Panc1 (cell line): ENCODE measurements around the gene KLK13. TPM values are rescaled to one million over a fixed set of nuclear protein-coding genes. Genes with fewer than 3 reads are reported as not detected.

Source experiments
- ATAC-seq: fragments of 200-7000 bp; cut with Tn5 transposase; 2 replicates; pipeline ENCODE4 v1.9.1; 2020; ENCODE audit warnings: mild to moderate bottlenecking, moderate library complexity
- BruUV-seq: library from RNA; stranded (reverse); fragments of 400-500 nt; replicated peaks from 2 replicates; lab custom pipeline; 2021; lab: Mats Ljungman, UMichigan
- CTCF ChIA-PET: fragments of 300-600 bp; sonication (Branson Sonifier 250); formaldehyde crosslinking; loops from one replicate; lab custom pipeline; 2022; ENCODE audit warnings: antibody characterized with exemption; lab: Charles Lee
- POLR2A ChIA-PET: fragments of 300-600 bp; sonication (Branson Sonifier 250); formaldehyde crosslinking; loops from one replicate; lab custom pipeline; 2022; ENCODE audit warnings: antibody characterized with exemption; lab: Charles Lee
- DNase-seq: peaks from one replicate; pipeline ENCODE4 v3.0.0-alpha.2; 2010; ENCODE audit warnings: low read depth, low spot score
- H3K27ac ChIP-seq: 2 replicates; pipeline ENCODE4 v1.5.1; 2011; ENCODE audit warnings: mild to moderate bottlenecking, low read length, inconsistent platforms
- H3K27me3 ChIP-seq: fragments of 200-500 bp; sonication (Bioruptor generic); 2 replicates; pipeline ENCODE4 v1.6.0; 2014; ENCODE audit warnings: low read length, inconsistent platforms; ENCODE audit not compliant: control insufficient read depth, insufficient read depth
- H3K36me3 ChIP-seq: fragments of 200-500 bp; sonication (Bioruptor generic); 2 replicates; pipeline ENCODE4 v1.5.1; 2014; ENCODE audit warnings: inconsistent platforms, mild to moderate bottlenecking, low read length, moderate library complexity; ENCODE audit not compliant: control insufficient read depth, insufficient read depth
- H3K4me1 ChIP-seq: 2 replicates; pipeline ENCODE4 v1.5.1; 2011; ENCODE audit warnings: inconsistent platforms, mild to moderate bottlenecking, low read length, moderate library complexity; ENCODE audit not compliant: control insufficient read depth, insufficient read depth
- H3K4me3 ChIP-seq, 2 experiments: 2 replicates each; pipeline ENCODE4 v1.5.1; 2011 to 2012; ENCODE audit warnings: low read depth in 2 of 2, low read length in 2 of 2, mild to moderate bottlenecking in 2 of 2, inconsistent platforms in 1 of 2, moderate library complexity in 1 of 2
- H3K9me3 ChIP-seq: fragments of 200-500 bp; sonication (Bioruptor generic); 2 replicates; pipeline ENCODE4 v1.5.1; 2014; ENCODE audit warnings: low read depth, mild to moderate bottlenecking, inconsistent platforms, low read length, moderate library complexity; ENCODE audit not compliant: control insufficient read depth, insufficient read depth
- POLR2AphosphoS5 ChIP-seq: IDR thresholded peaks from 2 replicates; pipeline ENCODE4 v1.6.1; 2012; ENCODE audit warnings: mild to moderate bottlenecking, low read depth, low read length, moderate library complexity
- SIN3A ChIP-seq: IDR thresholded peaks from 2 replicates; pipeline ENCODE4 v1.6.1; 2012; ENCODE audit warnings: low read depth, mild to moderate bottlenecking, low read length, moderate library complexity, borderline replicate concordance; ENCODE audit not compliant: insufficient read depth
- TCF7L2 ChIP-seq: IDR thresholded peaks from 2 replicates; pipeline ENCODE4 v1.6.1; 2011; ENCODE audit warnings: mild to moderate bottlenecking, low read depth, low read length, inconsistent platforms
- in situ Hi-C: cut with HindIII; loops from 2 replicates; pipeline ENCODE4 v1.10.0; 2016; ENCODE audit warnings: low sequenced_read_pairs, low pct_unique_long_range_greater_than_20kb
- intact Hi-C: fragments of 100-400 bp; cut with micrococcal nuclease; formaldehyde crosslinking; loops from one replicate; pipeline ENCODE4 v1.10.0; 2022; ENCODE audit not compliant: unreplicated experiment
- total RNA-seq: library from RNA; stranded (reverse); gene quantifications from one replicate; pipeline ENCODE4 v1.2.1, GENCODE V29; 2021; ENCODE audit not compliant: unreplicated experiment
- TF ChIP-seq, protein P1 (sequence below): fragments of 450-650 bp; IDR thresholded peaks from 2 replicates; pipeline ENCODE4 v1.5.1; 2017; ENCODE audit warnings: mild to moderate bottlenecking
- TF ChIP-seq, protein P2 (sequence below), 2 experiments: IDR thresholded peaks; 2 replicates each; pipeline ENCODE4 v1.6.1; 2011 to 2012; ENCODE audit warnings: low read depth in 2 of 2, control low read depth in 1 of 2, low read length in 1 of 2, mild to moderate bottlenecking in 1 of 2, moderate library complexity in 1 of 2; ENCODE audit not compliant: insufficient read depth in 1 of 2

Gene KLK13
- total RNA-seq, 1 experiment from 2014 or later = not detected

DNA sequence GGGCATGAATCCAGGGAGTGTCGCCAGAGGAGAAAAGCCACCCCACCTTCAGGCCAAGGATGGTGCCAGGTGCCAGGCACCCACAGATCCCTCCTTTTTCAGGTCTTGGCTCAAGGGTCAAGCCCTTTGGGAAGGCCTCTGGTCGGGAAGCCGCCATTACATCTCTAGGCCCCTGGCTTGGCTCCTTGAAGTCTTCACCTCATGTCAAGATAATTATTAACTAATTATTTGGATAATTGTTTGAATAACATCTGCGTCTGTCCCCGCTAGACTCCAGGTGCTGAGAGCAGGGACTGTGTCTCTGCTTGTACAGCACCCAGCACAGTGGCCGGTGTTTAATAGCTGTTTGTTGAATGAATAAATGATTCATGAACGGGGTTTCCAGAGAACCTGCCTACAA, 1.2 kb downstream of the KLK13 start:
- H3K4me1 ChIP-seq = no peaks in the 10 kb centered on the region
- H3K9me3 ChIP-seq = no peaks in the 10 kb centered on the region
- ChIA-PET CTCF (no interaction called here), POLR2A (no interaction called here)
- H3K27ac ChIP-seq = no peak overlapping the region
- no peaks in the 10 kb centered on the region for H3K36me3 ChIP-seq
- BruUV-seq = no TSS peak
- in situ Hi-C loops (no loop called here), intact Hi-C loops (no loop called here)
- H3K27me3 ChIP-seq = no peaks in the 10 kb centered on the region
- TF ChIP-seq, protein P1, sequence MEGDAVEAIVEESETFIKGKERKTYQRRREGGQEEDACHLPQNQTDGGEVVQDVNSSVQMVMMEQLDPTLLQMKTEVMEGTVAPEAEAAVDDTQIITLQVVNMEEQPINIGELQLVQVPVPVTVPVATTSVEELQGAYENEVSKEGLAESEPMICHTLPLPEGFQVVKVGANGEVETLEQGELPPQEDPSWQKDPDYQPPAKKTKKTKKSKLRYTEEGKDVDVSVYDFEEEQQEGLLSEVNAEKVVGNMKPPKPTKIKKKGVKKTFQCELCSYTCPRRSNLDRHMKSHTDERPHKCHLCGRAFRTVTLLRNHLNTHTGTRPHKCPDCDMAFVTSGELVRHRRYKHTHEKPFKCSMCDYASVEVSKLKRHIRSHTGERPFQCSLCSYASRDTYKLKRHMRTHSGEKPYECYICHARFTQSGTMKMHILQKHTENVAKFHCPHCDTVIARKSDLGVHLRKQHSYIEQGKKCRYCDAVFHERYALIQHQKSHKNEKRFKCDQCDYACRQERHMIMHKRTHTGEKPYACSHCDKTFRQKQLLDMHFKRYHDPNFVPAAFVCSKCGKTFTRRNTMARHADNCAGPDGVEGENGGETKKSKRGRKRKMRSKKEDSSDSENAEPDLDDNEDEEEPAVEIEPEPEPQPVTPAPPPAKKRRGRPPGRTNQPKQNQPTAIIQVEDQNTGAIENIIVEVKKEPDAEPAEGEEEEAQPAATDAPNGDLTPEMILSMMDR = no peak
- no peak for TF ChIP-seq POLR2AphosphoS5
- TF ChIP-seq, protein P2, sequence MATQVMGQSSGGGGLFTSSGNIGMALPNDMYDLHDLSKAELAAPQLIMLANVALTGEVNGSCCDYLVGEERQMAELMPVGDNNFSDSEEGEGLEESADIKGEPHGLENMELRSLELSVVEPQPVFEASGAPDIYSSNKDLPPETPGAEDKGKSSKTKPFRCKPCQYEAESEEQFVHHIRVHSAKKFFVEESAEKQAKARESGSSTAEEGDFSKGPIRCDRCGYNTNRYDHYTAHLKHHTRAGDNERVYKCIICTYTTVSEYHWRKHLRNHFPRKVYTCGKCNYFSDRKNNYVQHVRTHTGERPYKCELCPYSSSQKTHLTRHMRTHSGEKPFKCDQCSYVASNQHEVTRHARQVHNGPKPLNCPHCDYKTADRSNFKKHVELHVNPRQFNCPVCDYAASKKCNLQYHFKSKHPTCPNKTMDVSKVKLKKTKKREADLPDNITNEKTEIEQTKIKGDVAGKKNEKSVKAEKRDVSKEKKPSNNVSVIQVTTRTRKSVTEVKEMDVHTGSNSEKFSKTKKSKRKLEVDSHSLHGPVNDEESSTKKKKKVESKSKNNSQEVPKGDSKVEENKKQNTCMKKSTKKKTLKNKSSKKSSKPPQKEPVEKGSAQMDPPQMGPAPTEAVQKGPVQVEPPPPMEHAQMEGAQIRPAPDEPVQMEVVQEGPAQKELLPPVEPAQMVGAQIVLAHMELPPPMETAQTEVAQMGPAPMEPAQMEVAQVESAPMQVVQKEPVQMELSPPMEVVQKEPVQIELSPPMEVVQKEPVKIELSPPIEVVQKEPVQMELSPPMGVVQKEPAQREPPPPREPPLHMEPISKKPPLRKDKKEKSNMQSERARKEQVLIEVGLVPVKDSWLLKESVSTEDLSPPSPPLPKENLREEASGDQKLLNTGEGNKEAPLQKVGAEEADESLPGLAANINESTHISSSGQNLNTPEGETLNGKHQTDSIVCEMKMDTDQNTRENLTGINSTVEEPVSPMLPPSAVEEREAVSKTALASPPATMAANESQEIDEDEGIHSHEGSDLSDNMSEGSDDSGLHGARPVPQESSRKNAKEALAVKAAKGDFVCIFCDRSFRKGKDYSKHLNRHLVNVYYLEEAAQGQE (IDR thresholded peaks at IDR 0.05; ENCODE audit: insufficient read depth in 1 of 2, low read depth in 2 of 2, low read length in 1 of 2) = no peak
- no peak for TF ChIP-seq TCF7L2
- TF ChIP-seq SIN3A = no peak
- DNase-seq (no peak), ATAC-seq (no peak)
- no peak overlapping the region for H3K4me3 ChIP-seq

DNA sequence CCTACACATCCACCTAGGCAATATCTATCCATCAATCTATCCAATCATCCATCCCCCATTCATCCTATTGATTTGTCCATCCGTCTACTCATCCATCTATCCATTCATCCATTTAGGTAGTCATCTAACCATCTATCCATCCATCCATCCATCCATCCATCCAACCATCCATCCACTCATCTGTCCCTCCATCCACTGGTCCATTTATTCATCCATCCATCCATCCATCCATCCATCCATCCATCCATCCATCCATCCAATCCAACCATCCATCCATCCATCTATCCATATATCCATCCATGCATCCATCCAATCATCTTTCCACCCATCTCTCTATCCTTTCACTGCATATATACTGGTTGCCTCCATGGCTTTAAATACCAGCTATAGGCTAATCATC, 3.9 kb downstream of the KLK13 start:
- Histone ChIP-seq H3K9me3 (no peaks in the 10 kb centered on the region), H3K27me3 (no peaks in the 10 kb centered on the region), H3K27ac (no peak overlapping the region), H3K4me1 (no peaks in the 10 kb centered on the region), H3K36me3 (no peaks in the 10 kb centered on the region), H3K4me3 (no peak overlapping the region)
- in situ Hi-C loops = no loop called here
- no TSS peak for BruUV-seq
- no peak for DNase-seq
- TF ChIP-seq, protein P1 = no peak
- TF ChIP-seq TCF7L2 (no peak), POLR2AphosphoS5 (no peak), SIN3A (no peak)
- TF ChIP-seq, protein P2 (IDR thresholded peaks at IDR 0.05; ENCODE audit: insufficient read depth in 1 of 2, low read depth in 2 of 2, low read length in 1 of 2) = no peak
- ATAC-seq = no peak
- ChIA-PET CTCF (no interaction called here), POLR2A (no interaction called here)
- intact Hi-C loops = no loop called here
